Dendritic cell treated with granulocyte-macrophage colony-stimulating factor and Interleukin-4, amounts not matched to agents 40 ng/mL and 50 ng/mL, for 4 days (primary cell): ENCODE data around the gene STIP1.

Experiments used
- H3K27ac Mint-ChIP-seq: one replicate; pipeline ENCODE4 v1.8.0; 2022; ENCODE audit warnings: mild to moderate bottlenecking, mixed read lengths
- H3K27me3 Mint-ChIP-seq: one replicate; pipeline ENCODE4 v1.8.0; 2022; ENCODE audit warnings: mild to moderate bottlenecking, mixed read lengths
- H3K36me3 Mint-ChIP-seq: one replicate; pipeline ENCODE4 v1.8.0; 2022; ENCODE audit warnings: low read depth, mixed read lengths
- H3K4me1 Mint-ChIP-seq: one replicate; pipeline ENCODE4 v1.8.0; 2022; ENCODE audit warnings: low read depth, mixed read lengths
- H3K4me3 Mint-ChIP-seq: one replicate; pipeline ENCODE4 v1.8.0; 2022; ENCODE audit warnings: mild to moderate bottlenecking, moderate library complexity, mixed read lengths
- H3K9me3 Mint-ChIP-seq: one replicate; pipeline ENCODE4 v1.8.0; 2022; ENCODE audit warnings: mixed read lengths
- intact Hi-C: fragments of 100-400 bp; cut with micrococcal nuclease; formaldehyde crosslinking; loops from one replicate; pipeline ENCODE4 v1.15.0; 2022

STIP1 gene

GRCh38 chr11:64170419-64170818 lies 15.6 kb upstream of the STIP1 start:
- intact Hi-C loops: no loop called here
- Mint-ChIP-seq H3K36me3 (no peaks in the 10 kb centered on the region), H3K27me3 (peaks cover 6% of the 10 kb centered on the region), H3K4me3 (no peak overlapping the region), H3K4me1 (peaks cover 5% of the 10 kb centered on the region), H3K27ac (no peak overlapping the region), H3K9me3 (peaks cover 8% of the 10 kb centered on the region)

DNA sequence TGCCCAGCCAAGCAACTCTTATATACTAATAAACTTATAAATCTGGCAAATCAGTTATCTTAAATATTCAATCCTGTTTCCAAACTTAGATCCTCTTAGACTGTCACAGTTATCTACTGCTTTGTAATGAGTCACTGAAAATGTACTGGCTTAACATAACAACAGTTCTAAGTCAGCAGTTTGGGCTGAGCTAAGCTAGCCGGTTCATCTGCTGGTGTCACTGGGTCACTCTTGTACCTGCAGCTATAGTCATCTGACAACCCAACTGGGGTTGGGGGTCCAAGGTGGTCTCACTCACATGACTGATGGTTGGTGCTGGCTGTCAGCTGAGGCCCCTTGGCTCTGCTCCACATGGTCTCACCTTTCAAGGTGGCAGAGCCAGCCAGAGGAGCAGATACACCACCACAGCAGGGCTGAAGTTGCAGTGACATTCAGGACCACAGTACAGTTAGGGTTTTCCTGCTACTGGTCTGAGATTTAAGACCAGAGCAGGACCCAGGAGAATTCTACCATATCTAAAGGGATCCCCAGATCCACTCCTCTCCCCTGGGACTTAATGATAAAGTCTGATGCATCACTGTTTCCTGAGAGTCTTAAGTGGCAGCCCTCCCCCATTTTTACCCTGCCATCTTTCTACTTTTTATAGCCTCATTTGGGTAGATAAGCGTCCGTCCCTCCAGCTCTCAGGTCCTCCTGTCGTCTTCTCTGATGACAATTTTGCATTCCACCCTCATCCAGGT lies 12.2 kb upstream of the STIP1 start:
- no peak overlapping the region for H3K4me3 Mint-ChIP-seq
- peaks cover 8% of the 10 kb centered on the region for H3K9me3 Mint-ChIP-seq
- H3K27me3 Mint-ChIP-seq: peaks cover 7% of the 10 kb centered on the region
- H3K36me3 Mint-ChIP-seq: no peaks in the 10 kb centered on the region
- no peak overlapping the region for H3K27ac Mint-ChIP-seq
- intact Hi-C loops: no loop called here
- H3K4me1 Mint-ChIP-seq: peaks cover 12% of the 10 kb centered on the region

GRCh38 chr11:64176751-64177150 lies 9.2 kb upstream of the STIP1 start:
- H3K9me3 Mint-ChIP-seq: peaks cover 8% of the 10 kb centered on the region
- H3K27me3 Mint-ChIP-seq: peaks cover 7% of the 10 kb centered on the region
- H3K36me3 Mint-ChIP-seq: no peaks in the 10 kb centered on the region
- no peak overlapping the region for H3K27ac Mint-ChIP-seq
- intact Hi-C loops: no loop called here
- H3K4me1 Mint-ChIP-seq: peaks cover 28% of the 10 kb centered on the region
- no peak overlapping the region for H3K4me3 Mint-ChIP-seq

- H3K27me3 Mint-ChIP-seq: peaks cover 7% of the 10 kb centered on the region
- H3K4me1 Mint-ChIP-seq: peaks cover 38% of the 10 kb centered on the region
- no peak overlapping the region for H3K27ac Mint-ChIP-seq
- H3K36me3 Mint-ChIP-seq: no peaks in the 10 kb centered on the region
- intact Hi-C loops: no loop called here
- H3K4me3 Mint-ChIP-seq: no peak overlapping the region
- H3K9me3 Mint-ChIP-seq: peaks cover 8% of the 10 kb centered on the region
Observed at GRCh38 chr11:64178203-64178602, 7.8 kb upstream of the STIP1 start.

GRCh38 chr11:64178951-64179639 lies 6.9 kb upstream of the STIP1 start:
- peaks cover 3% of the 10 kb centered on the region for H3K9me3 Mint-ChIP-seq
- peaks cover 6% of the 10 kb centered on the region for H3K27me3 Mint-ChIP-seq
- peaks cover 47% of the 10 kb centered on the region for H3K4me1 Mint-ChIP-seq
- no peaks in the 10 kb centered on the region for H3K36me3 Mint-ChIP-seq
- H3K27ac Mint-ChIP-seq: no peak overlapping the region
- no peak overlapping the region for H3K4me3 Mint-ChIP-seq
- intact Hi-C loops: no loop called here

- H3K4me3 Mint-ChIP-seq: no peak overlapping the region
- peaks cover 57% of the 10 kb centered on the region for H3K4me1 Mint-ChIP-seq
- peaks cover 8% of the 10 kb centered on the region for H3K36me3 Mint-ChIP-seq
- intact Hi-C loops: no loop called here
- H3K27ac Mint-ChIP-seq: no peak overlapping the region
- H3K9me3 Mint-ChIP-seq: no peaks in the 10 kb centered on the region
- H3K27me3 Mint-ChIP-seq: peaks cover 5% of the 10 kb centered on the region
Observed at GRCh38 chr11:64180891-64181290, 5.1 kb upstream of the STIP1 start.

DNA sequence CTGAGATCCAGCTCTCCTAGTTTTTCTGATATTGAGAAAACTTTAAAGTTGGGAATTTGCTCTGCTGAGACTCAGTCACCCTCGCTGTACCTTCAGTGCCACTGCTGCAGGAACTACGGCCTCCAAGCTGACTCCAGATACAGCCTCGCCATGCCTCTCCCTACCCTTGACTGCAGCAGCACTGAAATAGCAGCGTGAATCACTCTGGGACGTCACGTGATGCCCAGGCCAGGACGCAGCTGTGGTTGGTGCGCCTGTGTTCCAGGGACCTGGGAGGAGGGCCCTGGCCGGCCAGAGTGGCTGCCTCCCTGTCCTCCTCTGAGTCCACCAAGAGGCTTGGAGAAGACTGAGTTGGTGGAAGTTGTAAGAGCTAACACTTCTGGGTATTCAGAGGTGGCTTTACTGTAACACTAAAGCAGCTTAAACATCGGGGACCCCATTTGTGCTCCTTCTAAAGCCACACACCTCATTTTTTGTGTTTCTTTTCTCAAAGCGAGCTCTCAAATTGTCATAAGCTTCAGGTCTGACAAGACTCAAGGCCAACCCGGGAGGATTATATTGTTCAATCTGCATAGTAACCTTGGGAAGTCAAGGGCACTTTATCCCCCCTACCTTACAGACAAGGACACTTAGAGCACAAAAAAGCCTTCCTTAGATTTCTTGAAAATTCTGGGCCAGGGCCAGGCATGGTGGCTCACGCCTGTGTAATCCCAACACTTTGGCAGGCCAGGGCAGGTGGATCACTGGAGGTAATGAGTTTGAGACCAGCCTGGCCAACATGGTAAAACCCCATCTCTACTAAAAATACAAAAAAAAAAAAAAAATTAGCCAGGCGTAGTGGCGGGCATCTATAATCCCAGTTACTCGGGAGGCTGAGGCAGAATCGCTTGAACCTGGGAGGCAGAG lies 4.2 kb upstream of the STIP1 start:
- H3K9me3 Mint-ChIP-seq: no peaks in the 10 kb centered on the region
- peak overlapping the region; percentile 63 for H3K27ac Mint-ChIP-seq
- intact Hi-C loops: no loop called here
- peaks cover 3% of the 10 kb centered on the region for H3K27me3 Mint-ChIP-seq
- H3K4me3 Mint-ChIP-seq: peak overlapping the region; percentile 28
- peaks cover 57% of the 10 kb centered on the region for H3K4me1 Mint-ChIP-seq
- peaks cover 12% of the 10 kb centered on the region for H3K36me3 Mint-ChIP-seq

GRCh38 chr11:64183890-64184289 lies 2.1 kb upstream of the STIP1 start:
- H3K9me3 Mint-ChIP-seq: no peaks in the 10 kb centered on the region
- no peak overlapping the region for H3K4me3 Mint-ChIP-seq
- no peaks in the 10 kb centered on the region for H3K27me3 Mint-ChIP-seq
- peaks cover 21% of the 10 kb centered on the region for H3K36me3 Mint-ChIP-seq
- peaks cover 44% of the 10 kb centered on the region for H3K4me1 Mint-ChIP-seq
- no peak overlapping the region for H3K27ac Mint-ChIP-seq
- intact Hi-C loops: no loop called here

GRCh38 chr11:64185175-64185692 lies 737 bp upstream of the STIP1 start:
- intact Hi-C loops: no loop called here
- Mint-ChIP-seq H3K27me3 (no peaks in the 10 kb centered on the region), H3K4me1 (peaks cover 49% of the 10 kb centered on the region), H3K4me3 (no peak overlapping the region), H3K36me3 (peaks cover 32% of the 10 kb centered on the region), H3K9me3 (no peaks in the 10 kb centered on the region), H3K27ac (no peak overlapping the region)

DNA sequence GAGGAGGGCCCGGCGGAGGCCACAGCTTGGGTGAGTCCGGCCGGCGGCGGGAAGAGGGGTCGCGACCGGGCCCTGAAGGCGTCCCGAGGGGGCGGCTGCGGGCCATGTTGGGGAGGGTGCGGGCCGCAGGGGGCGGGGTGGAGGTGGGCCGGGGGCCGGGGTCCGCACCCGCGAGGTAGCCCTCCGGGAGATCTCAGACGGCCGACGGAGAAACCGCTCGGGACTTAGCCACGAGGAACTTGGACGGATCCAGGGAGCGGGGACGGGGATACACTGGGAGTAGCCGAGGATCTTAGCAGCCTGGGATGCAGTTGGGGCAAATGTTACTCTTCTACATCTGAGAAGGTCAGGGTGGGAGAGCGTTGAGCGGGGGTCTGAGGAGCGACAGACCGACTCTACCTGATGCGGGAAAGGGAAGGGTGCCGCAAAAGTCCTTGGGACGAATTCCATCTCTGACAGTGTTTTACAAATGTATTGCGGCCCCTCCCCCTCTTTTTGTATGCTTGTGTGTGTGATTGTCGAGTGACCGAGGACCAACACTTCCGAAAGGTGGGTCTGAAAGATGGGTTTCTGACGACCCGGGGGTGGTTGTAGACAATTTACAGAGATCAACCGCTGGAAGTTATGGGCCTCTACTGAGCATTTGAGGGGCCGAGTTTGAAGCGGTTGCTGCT lies 658 bp downstream of the STIP1 start:
- Mint-ChIP-seq H3K27me3 (no peaks in the 10 kb centered on the region), H3K4me3 (no peak overlapping the region), H3K27ac (no peak overlapping the region), H3K4me1 (peaks cover 45% of the 10 kb centered on the region), H3K9me3 (no peaks in the 10 kb centered on the region), H3K36me3 (peaks cover 43% of the 10 kb centered on the region)
- intact Hi-C loops: no loop called here

DNA sequence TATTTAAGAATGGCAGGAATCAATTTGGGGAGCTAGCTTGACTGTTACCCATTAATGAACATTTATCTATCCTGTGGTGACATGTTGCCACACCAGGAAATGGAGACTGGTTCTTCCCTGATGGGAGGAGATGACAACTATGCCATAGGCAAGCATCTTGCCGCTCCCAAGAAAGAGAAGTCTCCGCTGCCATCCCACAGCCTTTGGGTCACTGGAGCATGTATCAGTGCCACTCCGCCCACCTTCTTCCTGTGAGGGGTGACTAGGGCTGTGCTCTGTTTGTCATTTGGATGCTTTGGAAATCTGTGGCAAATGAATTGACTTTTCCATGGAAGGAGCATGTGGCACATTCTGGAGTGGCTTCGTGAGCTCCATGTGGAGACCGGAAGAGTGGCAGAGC lies 6.5 kb downstream of the STIP1 start:
- Mint-ChIP-seq H3K4me1 (peaks cover 38% of the 10 kb centered on the region), H3K4me3 (no peak overlapping the region), H3K36me3 (peaks cover 82% of the 10 kb centered on the region), H3K27ac (no peak overlapping the region), H3K9me3 (no peaks in the 10 kb centered on the region), H3K27me3 (no peaks in the 10 kb centered on the region)
- intact Hi-C loops: no loop called here

DNA sequence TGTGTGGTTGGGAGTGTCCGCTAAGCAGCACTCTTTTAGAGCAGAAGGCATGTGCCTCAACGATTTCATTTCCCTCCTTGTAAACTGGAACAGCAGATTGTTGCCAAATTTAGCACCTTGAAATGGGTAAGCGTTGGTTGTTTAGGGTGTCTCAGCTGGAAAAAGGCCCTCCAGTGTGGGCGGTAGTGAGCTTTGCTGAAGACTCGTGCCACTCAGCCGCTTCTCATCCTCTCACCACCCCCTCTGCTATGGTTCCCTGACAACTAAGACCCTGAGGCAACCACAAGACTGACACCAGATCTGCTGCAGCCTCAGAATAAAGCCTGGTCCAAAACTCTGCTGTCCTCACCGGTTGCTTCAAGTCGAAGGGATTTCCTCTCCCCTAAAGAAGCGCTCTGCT lies 10.7 kb downstream of the STIP1 start:
- peaks cover 94% of the 10 kb centered on the region for H3K36me3 Mint-ChIP-seq

DNA sequence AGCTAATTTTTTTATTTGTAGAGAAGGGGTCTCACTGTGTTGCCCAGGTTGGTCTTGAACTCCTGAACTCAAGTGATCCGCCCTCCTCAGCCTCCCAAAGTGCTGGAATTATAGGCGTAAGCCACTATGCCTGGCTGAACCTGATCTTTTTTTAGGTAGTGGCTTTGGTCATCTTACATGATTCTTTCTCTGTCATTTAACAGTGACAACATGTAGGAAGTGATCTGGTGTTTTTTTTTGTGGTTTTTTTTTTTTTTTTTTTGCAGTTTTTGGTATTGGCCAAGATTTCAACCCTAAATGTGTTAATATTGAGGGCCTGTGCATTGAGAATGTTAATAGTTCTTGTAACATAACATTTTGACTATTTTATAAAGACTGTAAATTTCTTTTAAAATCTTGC lies 12.5 kb downstream of the STIP1 start:
- no peaks in the 10 kb centered on the region for H3K27me3 Mint-ChIP-seq
- intact Hi-C loops: no loop called here
- H3K4me1 Mint-ChIP-seq: peaks cover 37% of the 10 kb centered on the region
- H3K4me3 Mint-ChIP-seq: no peak overlapping the region
- H3K9me3 Mint-ChIP-seq: no peaks in the 10 kb centered on the region
- no peak overlapping the region for H3K27ac Mint-ChIP-seq
- peaks cover 100% of the 10 kb centered on the region for H3K36me3 Mint-ChIP-seq

More for the DNA sequence above, 10.7 kb downstream of the STIP1 start:
- Mint-ChIP-seq H3K27ac (no peak overlapping the region), H3K9me3 (no peaks in the 10 kb centered on the region), H3K4me1 (peaks cover 41% of the 10 kb centered on the region), H3K4me3 (no peak overlapping the region), H3K27me3 (no peaks in the 10 kb centered on the region)
- intact Hi-C loops: no loop called here
